ENCODE results near the gene FOCAD.

GRCh38 chr9:20838218-20838617 is 154.2 kb downstream of the FOCAD start:
- TF ChIP-seq EZH2 (IDR thresholded peaks at IDR 0.05; ENCODE audit: insufficient read depth, poor library complexity, severe bottlenecking) (no peak), EZH2phosphoT487 (IDR thresholded peaks at IDR 0.05; ENCODE audit: insufficient read depth, low read depth) (no peak)

Data from GM23248 (cell line).